GM19372 (cell line): Measurements from ENCODE around the gene FLOT2.
"Not testable (repeated sequence)": the region's sequence is repeated elsewhere in the genome, so short reads cannot be mapped to it uniquely, and the experiment has no call there.

Source experiments
- ATAC-seq: cut with Tn5 transposase; IDR thresholded peaks from one replicate; pipeline ENCODE4 v1.9.1; 2021; ENCODE audit warnings: mild to moderate bottlenecking, low read depth, moderate library complexity; ENCODE audit not compliant: unreplicated experiment

Gene FLOT2

GRCh38 chr17:28897769-28898526 lies 415 bp upstream of the FLOT2 start:
- no peak for ATAC-seq

DNA sequence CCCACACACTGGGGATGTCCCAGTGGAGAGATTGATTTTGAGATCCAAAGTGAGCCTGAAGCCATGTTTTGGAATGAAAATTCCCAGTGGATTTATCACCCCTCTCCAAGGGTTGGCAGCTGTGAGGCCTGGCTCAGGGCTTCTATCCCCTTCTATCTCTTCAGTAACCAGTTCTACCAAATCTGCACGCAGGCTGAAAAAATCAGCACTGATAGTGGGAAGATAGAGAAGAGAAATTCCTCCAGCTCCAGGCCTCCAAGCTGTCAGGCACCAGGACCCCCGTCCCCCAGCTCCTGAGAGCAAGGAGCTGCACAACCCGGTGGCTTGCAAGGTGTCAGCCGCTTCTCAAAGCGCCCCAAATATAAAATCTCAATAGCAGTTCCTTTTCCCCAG lies 1.0 kb downstream of the FLOT2 start:
- ATAC-seq = no peak

GRCh38 chr17:28895794-28896447 lies 1.6 kb downstream of the FLOT2 start:
- ATAC-seq = no peak

DNA sequence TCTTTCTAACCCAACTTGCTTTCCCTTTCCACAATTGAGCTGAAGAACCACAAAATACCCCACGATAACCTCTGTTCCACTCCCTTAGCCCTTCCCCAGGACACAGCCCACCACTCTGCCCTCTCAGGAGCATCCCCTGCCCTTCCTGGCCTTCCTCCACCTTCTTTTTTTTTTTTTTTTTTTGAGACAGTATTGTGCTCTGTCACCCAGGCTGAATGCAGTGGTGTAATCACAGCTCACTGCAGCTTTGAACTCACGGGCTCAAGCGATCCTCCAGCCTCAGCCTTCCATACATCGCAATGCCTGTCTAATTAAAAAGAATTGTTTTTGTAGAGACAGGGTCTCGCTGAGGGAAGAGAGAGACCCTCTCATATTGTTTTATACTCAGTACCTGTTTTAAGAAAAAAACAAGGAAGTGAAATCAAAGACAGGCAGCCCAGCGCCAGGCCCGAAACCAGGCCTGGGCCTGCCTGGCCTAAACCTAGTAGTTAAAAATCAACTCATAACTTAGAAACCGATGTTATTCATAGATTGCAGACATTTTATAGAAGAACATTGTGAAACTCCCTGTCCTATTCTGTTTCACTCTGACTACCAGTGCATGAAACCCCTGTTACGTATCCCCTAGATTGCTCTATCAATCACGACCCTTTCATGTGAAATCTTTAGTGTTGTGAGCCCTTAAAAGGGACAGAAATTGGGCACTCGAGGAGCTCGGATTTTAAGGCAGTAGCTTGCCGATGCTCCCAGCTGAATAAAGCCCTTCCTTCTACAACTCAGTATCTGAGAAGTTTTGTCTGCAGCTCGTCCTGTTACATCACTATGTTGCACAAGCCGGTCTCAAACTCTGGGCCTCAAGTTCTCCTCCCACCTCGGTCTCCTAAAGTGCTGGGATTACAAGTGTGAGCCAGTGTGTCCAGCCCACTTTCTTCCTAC lies 4.0 kb downstream of the FLOT2 start:
- not testable (repeated sequence) for ATAC-seq

GRCh38 chr17:28892024-28892423 lies 5.5 kb downstream of the FLOT2 start:
- ATAC-seq = no peak

DNA sequence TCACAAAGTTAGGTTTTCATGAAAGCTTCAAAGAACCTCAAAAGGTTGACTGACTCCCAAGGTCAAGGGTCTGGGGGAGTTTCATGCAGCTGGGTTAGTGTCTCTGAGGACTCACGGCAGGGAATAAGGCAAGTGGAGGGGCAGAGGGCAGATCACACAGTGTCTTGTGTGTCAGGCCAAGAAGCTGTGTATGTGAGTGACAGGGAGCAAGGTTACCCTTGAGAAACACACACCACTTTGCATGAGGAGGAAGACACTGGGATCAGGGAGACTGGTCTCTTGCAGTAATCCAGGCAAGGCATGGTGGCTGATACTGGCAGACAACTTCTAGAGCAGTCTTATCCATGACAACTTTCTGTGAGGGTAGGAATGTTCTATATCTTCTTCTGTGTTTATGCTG lies 6.3 kb downstream of the FLOT2 start:
- ATAC-seq = no peak

DNA sequence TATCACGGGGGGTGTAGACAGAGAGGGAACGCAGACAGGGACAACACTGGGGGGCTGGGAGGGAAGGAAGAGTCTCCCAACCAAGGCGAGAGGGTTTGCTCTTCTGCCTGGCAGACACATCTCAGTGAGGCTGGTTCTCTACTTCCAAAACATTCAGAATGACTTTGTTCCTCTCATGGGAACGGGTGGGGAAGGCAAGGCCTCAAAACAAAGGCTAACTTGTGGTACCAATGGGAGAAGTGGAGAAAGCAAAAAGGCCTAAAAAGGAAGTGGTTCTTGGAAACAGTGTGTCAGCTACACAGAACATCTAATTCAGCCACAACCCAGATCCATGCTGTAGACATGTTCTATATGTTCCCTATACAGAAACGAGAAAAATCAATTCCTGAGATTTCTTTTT lies 7.5 kb downstream of the FLOT2 start:
- no peak for ATAC-seq

DNA sequence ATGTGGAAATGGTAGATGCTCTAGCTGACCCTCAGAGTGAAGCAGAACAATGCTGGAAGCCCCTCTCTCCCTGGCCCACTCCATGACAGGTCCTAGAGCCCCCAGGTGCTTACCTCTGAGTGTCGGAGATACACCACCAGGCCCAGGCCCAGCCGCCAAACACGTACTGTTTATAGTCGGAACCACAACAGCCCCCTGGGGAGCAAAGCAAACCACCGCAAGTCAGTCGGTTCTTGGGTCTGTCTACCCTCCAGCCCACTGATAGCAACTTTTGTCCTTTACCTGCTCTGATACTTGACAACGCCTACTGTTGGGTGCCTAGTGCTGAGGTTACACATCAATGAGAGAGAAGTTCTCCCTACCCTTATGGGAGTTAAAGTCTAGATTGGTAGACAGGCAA lies 8.7 kb downstream of the FLOT2 start:
- no peak for ATAC-seq

DNA sequence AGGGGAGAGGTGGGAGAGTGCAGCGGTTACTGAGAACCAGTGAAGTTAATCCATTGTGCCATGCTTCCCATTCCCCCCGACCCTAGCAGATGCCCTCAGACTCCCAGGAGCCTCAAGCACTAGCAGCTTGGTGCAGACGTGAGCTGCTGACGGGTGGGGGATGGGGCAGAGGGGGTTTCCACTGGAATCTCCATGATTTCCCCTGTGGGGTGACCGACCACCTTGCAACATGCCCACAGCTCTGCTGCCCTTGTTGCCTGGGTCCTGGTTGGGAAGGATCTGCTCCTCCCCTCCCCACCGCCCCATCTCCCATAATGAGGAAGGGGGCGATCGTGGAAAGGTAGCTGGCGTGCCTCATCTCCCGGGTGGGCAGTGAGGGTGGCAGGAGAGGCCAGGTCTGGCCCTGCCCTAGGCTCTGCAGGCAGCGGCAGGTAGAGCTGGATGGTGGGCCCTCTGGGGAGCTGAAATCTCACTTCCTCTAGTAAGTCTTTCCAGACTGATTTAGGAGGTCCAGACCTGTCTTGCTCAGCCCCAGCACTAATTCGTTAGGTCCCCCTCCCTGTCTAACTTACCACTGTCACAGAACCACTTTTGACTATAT lies 9.6 kb downstream of the FLOT2 start:
- no peak for ATAC-seq

DNA sequence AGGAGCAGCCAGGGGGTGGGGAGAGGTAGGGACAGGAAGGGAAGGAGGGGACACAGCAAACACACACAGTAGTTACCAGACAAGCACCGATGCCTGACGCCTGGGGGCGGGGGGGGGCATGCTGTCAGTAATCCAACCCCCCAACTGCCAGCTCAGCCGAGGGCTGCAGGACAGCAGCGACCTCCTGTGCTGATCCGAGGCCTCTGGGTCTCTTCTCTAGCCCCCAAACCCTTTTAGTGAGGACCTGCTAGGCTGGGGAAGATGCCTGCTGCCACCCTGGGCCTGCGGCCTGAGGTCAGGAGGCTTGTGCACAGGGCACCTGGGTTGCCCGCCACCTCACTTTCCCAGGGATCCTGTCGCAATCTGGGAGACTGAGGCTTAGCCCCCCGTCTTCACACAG lies 11.6 kb downstream of the FLOT2 start:
- no peak for ATAC-seq

DNA sequence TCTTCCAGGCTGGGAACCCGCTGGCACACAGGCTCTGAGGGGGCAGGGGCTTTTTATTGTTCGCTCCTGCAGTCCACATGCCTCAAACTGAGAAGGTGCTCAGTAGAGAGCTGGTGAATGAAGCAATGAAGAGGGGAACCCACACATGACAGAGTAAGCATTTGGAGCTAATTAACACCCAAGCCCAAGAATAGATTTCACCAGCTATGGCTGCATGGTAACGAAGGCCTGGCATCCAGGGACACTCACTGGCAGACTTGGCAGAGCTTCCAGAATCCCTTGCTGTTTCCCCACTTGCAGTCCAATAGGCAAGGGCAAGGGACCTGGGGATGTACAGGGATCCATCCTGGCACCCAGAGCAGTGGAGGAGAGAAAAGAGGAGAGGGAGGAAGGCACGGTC lies 12.2 kb downstream of the FLOT2 start:
- ATAC-seq = no peak

- no peak for ATAC-seq
Measured at GRCh38 chr17:28883967-28884702, 13.4 kb downstream of the FLOT2 start.

DNA sequence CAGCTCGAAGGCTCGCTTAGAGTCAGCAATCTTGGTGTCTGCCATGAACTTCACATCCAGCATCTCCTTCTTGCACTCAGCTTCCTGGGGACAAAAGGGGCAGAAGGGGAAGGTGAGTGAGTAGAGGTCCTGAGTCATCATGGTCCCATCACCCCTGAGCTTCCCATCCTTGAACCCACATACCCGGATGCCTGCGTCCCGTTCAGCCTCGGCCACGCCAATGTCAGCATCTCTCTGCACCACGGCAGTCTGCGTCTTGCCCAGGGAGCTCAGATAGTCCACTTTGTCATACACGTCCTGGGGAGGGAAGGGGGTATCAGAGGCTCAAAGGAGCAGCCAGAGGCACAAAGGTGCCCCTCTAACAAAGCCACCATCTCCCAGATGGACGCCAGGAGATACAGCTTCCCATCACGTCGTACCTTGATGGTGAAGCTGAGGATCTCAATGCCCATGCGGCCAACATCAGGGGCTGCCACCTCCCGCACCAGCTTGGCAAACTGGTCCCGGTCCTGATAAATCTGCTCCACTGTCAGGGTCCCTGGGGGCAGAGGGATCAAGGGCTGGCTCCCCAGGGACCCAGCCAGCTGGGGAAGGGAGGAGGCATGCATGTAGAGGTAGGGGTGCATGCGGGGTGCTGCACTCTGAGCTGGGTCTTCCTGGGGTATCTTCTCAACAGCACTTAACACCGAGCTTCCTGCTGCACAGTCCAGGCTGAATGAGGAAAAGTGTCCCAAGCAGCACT lies 15.2 kb downstream of the FLOT2 start:
- ATAC-seq = no peak

GRCh38 chr17:28881533-28882056 lies 15.9 kb downstream of the FLOT2 start:
- ATAC-seq = no peak

DNA sequence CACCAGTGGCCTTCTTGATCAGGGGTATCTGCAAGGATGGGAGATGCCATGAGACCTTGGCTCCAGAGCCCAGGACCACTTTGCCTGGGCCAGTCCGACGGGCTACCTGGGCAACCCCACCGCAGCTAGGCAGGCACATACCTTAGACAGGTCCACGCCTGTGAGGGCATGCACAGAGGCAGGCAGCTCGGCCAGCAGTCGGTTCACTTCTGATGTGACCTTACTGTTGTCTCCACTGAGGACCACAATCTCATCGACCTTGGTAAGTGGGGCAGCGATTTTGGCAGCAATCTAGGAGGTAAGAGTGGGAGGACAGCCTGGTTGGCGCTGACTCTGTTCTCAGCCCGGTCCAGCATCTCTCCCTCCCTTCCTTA lies 17.0 kb downstream of the FLOT2 start:
- ATAC-seq = no peak

DNA sequence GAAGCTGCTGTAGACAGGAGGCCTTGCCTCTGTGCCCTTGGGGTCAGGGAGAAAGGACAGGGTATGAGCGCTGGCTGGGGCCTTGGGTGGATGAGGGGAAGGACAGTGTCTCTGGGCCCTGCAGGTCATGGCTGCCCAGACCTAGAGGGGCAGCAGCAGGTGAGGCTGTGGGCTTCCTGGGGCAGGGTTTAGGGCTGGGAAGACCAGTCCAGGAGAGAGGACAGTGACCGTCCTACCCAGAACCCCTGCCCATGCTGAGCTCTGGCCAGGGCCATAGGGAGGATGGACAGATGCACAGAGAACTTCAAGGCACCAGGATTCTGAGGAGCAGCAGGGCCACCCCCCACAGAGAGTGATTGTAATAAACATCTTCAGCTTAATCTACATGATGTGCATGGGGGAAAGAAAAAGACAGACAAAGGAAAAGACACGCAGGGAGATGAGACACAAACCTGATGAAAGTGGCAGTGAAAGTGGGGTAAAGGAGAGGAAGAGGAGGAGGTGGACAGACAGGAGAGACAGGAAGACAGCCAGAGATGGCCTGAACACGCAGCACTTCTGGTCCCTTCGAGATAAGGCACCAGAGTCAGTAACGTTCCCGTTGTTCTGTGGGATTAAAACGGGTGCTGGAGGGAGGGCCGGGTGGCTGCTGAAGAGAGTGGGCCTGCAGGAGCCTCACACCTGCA lies 17.5 kb downstream of the FLOT2 start:
- no peak for ATAC-seq

DNA sequence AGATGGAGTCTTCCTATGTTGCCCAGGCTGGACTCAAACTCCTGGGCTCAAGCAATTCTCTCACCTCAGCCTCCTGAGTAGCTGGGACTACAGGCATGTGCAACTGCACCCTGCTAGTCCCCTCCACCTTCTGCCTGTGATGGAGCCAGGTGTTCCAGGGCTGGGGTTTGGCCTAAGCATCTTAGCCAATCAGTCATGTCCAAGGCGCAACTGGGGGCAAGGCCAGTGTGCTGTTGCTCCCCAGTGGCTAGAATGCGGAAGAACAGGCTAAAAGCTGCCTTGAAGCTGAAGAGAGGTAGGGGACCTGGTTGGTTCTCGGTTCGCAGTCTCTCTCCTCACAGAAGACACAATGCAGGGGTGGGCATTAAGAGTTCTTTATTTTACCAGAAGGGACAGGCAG lies 18.6 kb downstream of the FLOT2 start:
- no peak for ATAC-seq

DNA sequence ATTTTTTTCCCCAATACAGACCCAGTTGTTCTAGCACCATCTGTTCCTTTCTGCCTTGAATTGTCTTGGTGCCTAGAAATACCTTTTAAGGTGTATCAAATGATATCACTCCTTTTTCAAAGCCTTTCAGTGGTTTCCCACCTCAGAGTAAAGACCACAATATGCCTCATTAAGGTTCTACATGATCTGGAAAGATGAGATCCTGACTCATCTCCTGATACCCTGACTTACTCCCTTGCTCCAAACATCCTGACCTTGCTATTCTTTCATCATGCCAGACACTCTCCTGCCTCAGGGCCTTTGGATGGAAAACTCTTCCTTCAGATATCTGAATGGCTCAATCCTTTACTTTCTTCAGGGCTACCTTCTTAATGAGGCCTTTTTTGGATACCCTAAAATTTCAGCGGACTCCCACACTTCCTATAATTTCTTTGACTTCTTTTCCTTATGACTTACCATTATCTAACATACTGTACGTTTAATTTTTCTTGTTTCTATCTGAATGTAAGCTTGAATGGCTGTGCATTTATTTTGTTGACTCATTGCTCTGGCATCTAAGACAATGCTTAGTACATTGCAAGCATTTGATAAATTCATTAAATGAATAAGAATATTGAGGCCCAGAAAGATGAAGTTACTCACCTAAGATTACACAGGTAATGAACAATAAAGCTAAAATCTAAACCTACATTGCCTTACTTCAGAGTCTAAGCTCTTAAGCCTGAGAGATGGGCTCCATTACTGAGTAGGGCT lies 19.2 kb downstream of the FLOT2 start:
- ATAC-seq = no peak
